ENCODE results near the gene ATP6V0A1.
"Not testable (repeated sequence)": the region's sequence is repeated elsewhere in the genome, so short reads cannot be mapped to it uniquely, and the experiment has no call there.

- TF ChIP-seq FOXA1 (IDR thresholded peaks at IDR 0.05); CTCF (IDR thresholded peaks at IDR 0.05; ENCODE audit: low read depth, low read length, missing input control); ATF3 (IDR thresholded peaks at IDR 0.05); TAF1 (conservative IDR thresholded peaks at IDR 0.05); NR2F2 (IDR thresholded peaks at IDR 0.05); YY1 (IDR thresholded peaks at IDR 0.05); REST (IDR thresholded peaks at IDR 0.05): not testable (repeated sequence)
Observed at GRCh38 chr17:42545755-42546505, 87.3 kb downstream of the ATP6V0A1 start.
